ENCODE results near the gene ZDHHC5. TPM values are rescaled to one million over a fixed set of nuclear protein-coding genes. Genes with fewer than 3 reads are reported as not detected.

ZDHHC5 gene
- total RNA-seq, 4 donors from 2014 or later, result 34.0 to 49.2 (median 46.2) TPM

DNA sequence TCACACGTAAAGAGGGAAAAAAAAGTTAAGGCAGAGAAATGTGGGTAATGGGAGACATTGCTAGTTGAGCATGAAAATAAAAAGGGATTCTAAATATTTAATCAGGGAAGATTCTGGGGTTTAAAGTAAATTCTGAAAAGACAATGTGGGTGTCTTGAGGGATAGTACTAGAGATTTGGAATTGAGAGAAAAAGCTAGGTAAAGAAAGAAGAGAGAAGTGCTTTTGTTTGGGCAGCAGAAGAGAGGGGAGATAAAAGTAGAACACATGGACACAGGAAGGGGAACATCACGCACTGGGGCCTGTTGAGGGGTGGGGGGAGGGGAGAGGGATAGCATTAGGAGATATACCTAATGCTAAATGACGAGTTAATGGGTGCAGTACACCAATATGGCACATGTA, 14.8 kb upstream of the ZDHHC5 start:
- Histone ChIP-seq H3K4me1 (peaks cover 9 to 12% of the 10 kb centered on the region in 2 donors), H3K9me3 (no peaks in the 10 kb centered on the region), H3K27ac (no peak overlapping the region), H3K36me3 (no peaks in the 10 kb centered on the region), H3K4me3 (no peak overlapping the region), H3K27me3 (peaks cover 20 to 27% (median 20%) of the 10 kb centered on the region in 3 donors)
- intact Hi-C loops (cut with DNase I; ENCODE audit: low total_unique reads), result no loop called here
- TF ChIP-seq POLR2A (IDR thresholded peaks at IDR 0.05), result no peak
- TF ChIP-seq, protein P1, sequence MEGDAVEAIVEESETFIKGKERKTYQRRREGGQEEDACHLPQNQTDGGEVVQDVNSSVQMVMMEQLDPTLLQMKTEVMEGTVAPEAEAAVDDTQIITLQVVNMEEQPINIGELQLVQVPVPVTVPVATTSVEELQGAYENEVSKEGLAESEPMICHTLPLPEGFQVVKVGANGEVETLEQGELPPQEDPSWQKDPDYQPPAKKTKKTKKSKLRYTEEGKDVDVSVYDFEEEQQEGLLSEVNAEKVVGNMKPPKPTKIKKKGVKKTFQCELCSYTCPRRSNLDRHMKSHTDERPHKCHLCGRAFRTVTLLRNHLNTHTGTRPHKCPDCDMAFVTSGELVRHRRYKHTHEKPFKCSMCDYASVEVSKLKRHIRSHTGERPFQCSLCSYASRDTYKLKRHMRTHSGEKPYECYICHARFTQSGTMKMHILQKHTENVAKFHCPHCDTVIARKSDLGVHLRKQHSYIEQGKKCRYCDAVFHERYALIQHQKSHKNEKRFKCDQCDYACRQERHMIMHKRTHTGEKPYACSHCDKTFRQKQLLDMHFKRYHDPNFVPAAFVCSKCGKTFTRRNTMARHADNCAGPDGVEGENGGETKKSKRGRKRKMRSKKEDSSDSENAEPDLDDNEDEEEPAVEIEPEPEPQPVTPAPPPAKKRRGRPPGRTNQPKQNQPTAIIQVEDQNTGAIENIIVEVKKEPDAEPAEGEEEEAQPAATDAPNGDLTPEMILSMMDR (IDR thresholded peaks at IDR 0.05 in 4 of 5, conservative IDR thresholded peaks at IDR 0.05 in 1 of 5), result no peak
- no peak for ATAC-seq
- DNase-seq, result no peak
- in situ Hi-C loops (cut with MboI; ENCODE audit: low sequenced_read_pairs in 4 of 4), result loop anchor here in 1 of 4 donors (25.0 kb wide), 1 partner anchor 934 kb away; the partner anchor contains the start of genes LPXN and ZFP91

GRCh38 chr11:57656885-57657193, 11.1 kb upstream of the ZDHHC5 start:
- Histone ChIP-seq H3K27ac (peak overlapping the region; percentile 84 to 94 (median 91)), H3K9me3 (no peaks in the 10 kb centered on the region), H3K4me3 (peak overlapping the region; percentile 62 to 79 (median 72)), H3K36me3 (peaks cover 0 to 26% of the 10 kb centered on the region in 2 donors), H3K4me1 (peaks cover 8 to 23% of the 10 kb centered on the region in 2 donors), H3K27me3 (peaks cover 0 to 4% (median 0%) of the 10 kb centered on the region in 3 donors)
- DNase-seq, result no peak
- intact Hi-C loops (cut with DNase I; ENCODE audit: low total_unique reads), result loop anchor here (1.0 to 2.0 kb wide), 3 partner anchors 10 to 126 kb away; partner anchors contain the start of genes MED19, TIMM10 and TMX2
- TF ChIP-seq, protein P1 (IDR thresholded peaks at IDR 0.05 in 4 of 5, conservative IDR thresholded peaks at IDR 0.05 in 1 of 5), result no peak
- no peak for TF ChIP-seq POLR2A (IDR thresholded peaks at IDR 0.05)
- in situ Hi-C loops (cut with MboI; ENCODE audit: low sequenced_read_pairs in 4 of 4), result loop anchor here in 1 of 4 donors (25.0 kb wide), 1 partner anchor 930 kb away; the partner anchor contains the start of genes LPXN and ZFP91
- peak; percentile 4 to 6 for ATAC-seq

GRCh38 chr11:57657194-57658022, 10.5 kb upstream of the ZDHHC5 start, which contains the start of gene CLP1:
Gene CLP1 (plus strand): TSS chr11:57657762. CDS start chr11:57659477, 1,715 bp downstream.
- H3K4me3 ChIP-seq, result peak within 1 kb of the TSS; percentile 62 to 92 (median 79)
- intact Hi-C loops (cut with DNase I; ENCODE audit: low total_unique reads) (loop anchor here (1.0 to 2.0 kb wide), 3 partner anchors 10 to 127 kb away; partner anchors contain the start of genes MED19, TIMM10 and TMX2), in situ Hi-C loops (cut with MboI; ENCODE audit: low sequenced_read_pairs in 4 of 4) (loop anchor here in 1 of 4 donors (25.0 kb wide), 1 partner anchor 930 kb away; the partner anchor contains the start of genes LPXN and ZFP91)
- peak; percentile 64 to 80 for TF ChIP-seq POLR2A (IDR thresholded peaks at IDR 0.05)
- TF ChIP-seq, protein P1 (IDR thresholded peaks at IDR 0.05 in 4 of 5, conservative IDR thresholded peaks at IDR 0.05 in 1 of 5), result no peak
- H3K27ac ChIP-seq, result peak within 1 kb of the TSS; percentile 84 to 94 (median 91)
- H3K36me3 ChIP-seq, result peaks cover 0 to 31% of the 10 kb centered on the region in 2 donors
- H3K4me1 ChIP-seq, result peaks cover 8 to 23% of the 10 kb centered on the region in 2 donors
- H3K27me3 ChIP-seq, result no peaks in the 10 kb centered on the region
- ATAC-seq (peak; percentile 99), DNase-seq (peak; percentile 99)
- no peaks in the 10 kb centered on the region for H3K9me3 ChIP-seq

- no peaks in the 10 kb centered on the region for H3K9me3 ChIP-seq
- H3K27me3 ChIP-seq, result no peaks in the 10 kb centered on the region
- DNase-seq (no peak), ATAC-seq (peak in 1 of 2 donors; percentile 4)
- intact Hi-C loops (cut with DNase I; ENCODE audit: low total_unique reads) (no loop called here), in situ Hi-C loops (cut with MboI; ENCODE audit: low sequenced_read_pairs in 4 of 4) (loop anchor here in 1 of 4 donors (25.0 kb wide), 1 partner anchor 929 kb away; the partner anchor contains the start of genes LPXN and ZFP91)
- peaks cover 0 to 37% of the 10 kb centered on the region in 2 donors for H3K36me3 ChIP-seq
- H3K27ac ChIP-seq, result peak overlapping the region; percentile 84 to 94 (median 91)
- H3K4me3 ChIP-seq, result peak overlapping the region; percentile 62 to 92 (median 79)
- no peak for TF ChIP-seq POLR2A (IDR thresholded peaks at IDR 0.05)
- TF ChIP-seq, protein P1 (IDR thresholded peaks at IDR 0.05 in 4 of 5, conservative IDR thresholded peaks at IDR 0.05 in 1 of 5), result no peak
- peaks cover 8 to 23% of the 10 kb centered on the region in 2 donors for H3K4me1 ChIP-seq
Observed at GRCh38 chr11:57658023-57658361, 9.9 kb upstream of the ZDHHC5 start.
